Mononuclear cell (primary cell): ENCODE measurements around the gene HAPLN2. TPM values are rescaled to one million over a fixed set of nuclear protein-coding genes. Genes with fewer than 3 reads are reported as not detected.

Experiments
- H3K27me3 ChIP-seq: 2 replicates; pipeline ENCODE4 v1.6.0; 2011; ENCODE audit warnings: low read length, control low read depth; ENCODE audit not compliant: insufficient read depth
- H3K4me1 ChIP-seq: 2 replicates; pipeline ENCODE4 v1.5.1; 2011; ENCODE audit warnings: mild to moderate bottlenecking, low read length, control low read depth; ENCODE audit not compliant: insufficient read depth
- H3K4me3 ChIP-seq: 2 replicates; pipeline ENCODE4 v1.5.1; 2011; ENCODE audit warnings: mild to moderate bottlenecking, low read length, moderate library complexity
- H3K9me3 ChIP-seq: 2 replicates; pipeline ENCODE4 v1.5.1; 2011; ENCODE audit warnings: low read depth, mild to moderate bottlenecking, control low read depth, low read length
- total RNA-seq: library from RNA; depleted of rRNA; stranded (reverse); fragments of >200 nt; gene quantifications from one replicate; pipeline ENCODE4 v1.2.3, GENCODE V29; 2012

Gene HAPLN2
- total RNA-seq, 1 donor, result 0.21 TPM

- Histone ChIP-seq H3K27me3 (peaks cover 89% of the 10 kb centered on the region), H3K9me3 (no peaks in the 10 kb centered on the region), H3K4me3 (no peak overlapping the region), H3K4me1 (peaks cover 20% of the 10 kb centered on the region)
Measured at GRCh38 chr1:156643049-156643777, 24.0 kb downstream of the HAPLN2 start.

GRCh38 chr1:156643778-156644092 is 24.5 kb downstream of the HAPLN2 start:
- H3K4me3 ChIP-seq, result no peak overlapping the region
- peaks cover 20% of the 10 kb centered on the region for H3K4me1 ChIP-seq
- peaks cover 86% of the 10 kb centered on the region for H3K27me3 ChIP-seq
- H3K9me3 ChIP-seq, result no peaks in the 10 kb centered on the region

DNA sequence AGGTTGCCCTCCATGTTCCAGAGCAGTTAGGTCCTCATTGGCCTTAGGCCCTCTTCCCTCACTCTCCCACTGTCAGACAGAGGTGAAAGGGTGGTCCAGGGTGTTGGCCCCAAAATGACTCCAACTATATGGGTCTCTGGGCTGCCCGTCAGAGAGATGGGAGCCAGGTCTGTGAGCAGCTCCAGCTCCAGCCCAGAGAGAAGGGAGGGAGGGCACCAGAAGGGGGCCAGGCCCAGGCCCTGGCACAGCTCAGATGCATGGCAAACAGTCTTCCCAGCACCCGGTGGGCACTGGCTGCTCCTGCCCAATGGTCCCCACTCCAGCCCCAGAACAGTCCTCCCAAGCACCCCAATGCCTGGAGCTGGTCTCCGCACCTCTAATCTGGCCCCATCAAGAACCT is 24.9 kb downstream of the HAPLN2 start:
- Histone ChIP-seq H3K9me3 (no peaks in the 10 kb centered on the region), H3K4me3 (no peak overlapping the region), H3K27me3 (peaks cover 84% of the 10 kb centered on the region), H3K4me1 (peaks cover 20% of the 10 kb centered on the region)

GRCh38 chr1:156644640-156645039 is 25.4 kb downstream of the HAPLN2 start:
- H3K9me3 ChIP-seq, result no peaks in the 10 kb centered on the region
- peaks cover 84% of the 10 kb centered on the region for H3K27me3 ChIP-seq
- H3K4me1 ChIP-seq, result peaks cover 20% of the 10 kb centered on the region
- no peak overlapping the region for H3K4me3 ChIP-seq

DNA sequence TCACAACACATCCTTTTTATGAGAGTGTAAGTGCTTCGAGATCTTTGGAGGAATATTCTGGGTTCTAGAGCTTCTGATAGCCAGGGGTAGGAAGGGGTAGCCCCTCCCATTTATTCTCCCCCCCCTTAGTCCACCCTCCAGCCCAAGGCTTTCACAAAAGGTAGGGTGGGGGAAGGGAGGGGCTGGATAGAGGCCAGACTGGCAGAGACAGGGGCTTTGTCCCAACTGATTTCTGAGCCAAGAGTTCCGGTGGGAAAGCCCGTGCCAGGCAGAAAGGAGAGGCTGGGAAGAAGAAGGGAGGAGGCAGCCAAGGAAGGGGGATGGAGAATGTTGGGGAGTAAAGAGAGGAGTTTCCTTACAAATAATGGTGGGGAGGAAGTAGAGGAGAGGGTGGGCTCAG is 25.8 kb downstream of the HAPLN2 start:
- Histone ChIP-seq H3K27me3 (peaks cover 83% of the 10 kb centered on the region), H3K4me1 (peaks cover 20% of the 10 kb centered on the region), H3K4me3 (no peak overlapping the region), H3K9me3 (no peaks in the 10 kb centered on the region)

DNA sequence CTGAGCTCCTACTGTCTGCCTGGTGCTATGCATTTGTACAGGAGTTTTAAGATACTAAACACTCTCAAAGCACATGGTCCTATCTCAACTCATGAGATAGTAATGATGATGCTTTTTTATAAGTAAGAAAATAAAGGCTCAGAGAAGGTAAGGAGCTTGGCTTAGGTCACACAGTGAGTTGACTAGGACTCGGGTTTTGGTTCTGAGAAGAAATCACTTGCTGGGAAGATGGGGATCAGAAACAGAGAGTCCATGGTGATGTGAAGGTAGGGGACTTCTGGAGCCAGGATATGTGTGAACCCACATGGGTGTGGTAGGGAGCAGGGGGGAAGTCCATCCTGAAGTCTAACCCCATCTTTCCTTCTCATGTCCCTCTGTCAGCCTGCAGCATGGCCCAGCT is 26.5 kb downstream of the HAPLN2 start:
- Histone ChIP-seq H3K4me3 (no peak overlapping the region), H3K9me3 (no peaks in the 10 kb centered on the region), H3K27me3 (peaks cover 78% of the 10 kb centered on the region), H3K4me1 (peaks cover 20% of the 10 kb centered on the region)

- H3K27me3 ChIP-seq, result peaks cover 71% of the 10 kb centered on the region
Measured at GRCh38 chr1:156646738-156647211, 27.6 kb downstream of the HAPLN2 start.

DNA sequence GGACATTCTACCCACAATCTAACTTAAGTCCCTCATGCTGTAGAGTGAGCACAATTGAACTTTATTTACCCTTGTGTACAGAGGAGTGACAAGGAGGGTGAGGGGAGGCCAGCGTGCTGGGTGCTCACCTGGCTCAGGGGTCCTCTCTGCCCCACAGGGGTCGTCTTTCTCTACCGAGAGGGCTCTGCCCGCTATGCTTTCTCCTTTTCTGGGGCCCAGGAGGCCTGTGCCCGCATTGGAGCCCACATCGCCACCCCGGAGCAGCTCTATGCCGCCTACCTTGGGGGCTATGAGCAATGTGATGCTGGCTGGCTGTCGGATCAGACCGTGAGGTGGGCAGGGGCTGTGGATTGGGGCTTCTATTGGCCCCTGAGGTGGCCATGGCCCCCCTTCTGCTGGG is 28.1 kb downstream of the HAPLN2 start:
- Histone ChIP-seq H3K4me1 (peaks cover 11% of the 10 kb centered on the region), H3K27me3 (peaks cover 70% of the 10 kb centered on the region), H3K4me3 (no peak overlapping the region), H3K9me3 (no peaks in the 10 kb centered on the region)

More at GRCh38 chr1:156646738-156647211, 27.6 kb downstream of the HAPLN2 start:
- peaks cover 14% of the 10 kb centered on the region for H3K4me1 ChIP-seq
- no peaks in the 10 kb centered on the region for H3K9me3 ChIP-seq
- H3K4me3 ChIP-seq, result no peak overlapping the region

DNA sequence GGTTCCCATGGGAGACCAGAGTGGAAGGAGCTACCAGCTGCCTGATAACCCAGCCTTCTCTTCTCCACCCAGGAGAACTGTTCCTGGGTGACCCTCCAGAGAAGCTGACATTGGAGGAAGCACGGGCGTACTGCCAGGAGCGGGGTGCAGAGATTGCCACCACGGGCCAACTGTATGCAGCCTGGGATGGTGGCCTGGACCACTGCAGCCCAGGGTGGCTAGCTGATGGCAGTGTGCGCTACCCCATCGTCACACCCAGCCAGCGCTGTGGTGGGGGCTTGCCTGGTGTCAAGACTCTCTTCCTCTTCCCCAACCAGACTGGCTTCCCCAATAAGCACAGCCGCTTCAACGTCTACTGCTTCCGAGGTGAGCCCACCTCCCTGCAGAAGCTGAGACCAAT is 29.3 kb downstream of the HAPLN2 start:
- no peak overlapping the region for H3K4me3 ChIP-seq
- no peaks in the 10 kb centered on the region for H3K9me3 ChIP-seq
- H3K4me1 ChIP-seq, result peaks cover 6% of the 10 kb centered on the region
- peaks cover 62% of the 10 kb centered on the region for H3K27me3 ChIP-seq

GRCh38 chr1:156648951-156649350 is 29.7 kb downstream of the HAPLN2 start:
- Histone ChIP-seq H3K27me3 (peaks cover 60% of the 10 kb centered on the region), H3K4me1 (peaks cover 1% of the 10 kb centered on the region), H3K4me3 (no peak overlapping the region), H3K9me3 (no peaks in the 10 kb centered on the region)

- H3K9me3 ChIP-seq, result no peaks in the 10 kb centered on the region
- peaks cover 63% of the 10 kb centered on the region for H3K27me3 ChIP-seq
- H3K4me1 ChIP-seq, result peaks cover 10% of the 10 kb centered on the region
- H3K4me3 ChIP-seq, result no peak overlapping the region
Measured at GRCh38 chr1:156652131-156652991, 33.1 kb downstream of the HAPLN2 start.

DNA sequence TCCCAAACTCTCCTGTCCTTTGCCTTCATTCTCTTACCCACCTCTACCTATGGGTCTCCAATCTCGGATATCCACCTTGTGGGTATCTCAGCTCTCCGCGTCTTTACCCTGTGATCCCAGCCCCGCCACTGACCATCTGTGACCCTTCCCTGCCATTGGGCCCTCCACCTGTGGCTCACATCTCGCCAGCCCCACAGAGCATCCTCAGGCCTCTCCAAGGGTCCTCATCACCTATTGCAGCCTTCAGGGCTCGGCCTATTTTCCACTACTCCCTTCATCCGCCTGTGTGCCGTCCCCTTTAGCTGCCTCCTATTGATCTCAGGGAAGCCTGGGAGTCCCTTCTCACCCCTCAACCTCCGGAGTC is 33.8 kb downstream of the HAPLN2 start:
- Histone ChIP-seq H3K4me3 (no peak overlapping the region), H3K4me1 (peaks cover 16% of the 10 kb centered on the region), H3K27me3 (peaks cover 60% of the 10 kb centered on the region), H3K9me3 (no peaks in the 10 kb centered on the region)

- Histone ChIP-seq H3K27me3 (peaks cover 49% of the 10 kb centered on the region), H3K4me1 (peaks cover 28% of the 10 kb centered on the region), H3K9me3 (no peaks in the 10 kb centered on the region), H3K4me3 (no peak overlapping the region)
Measured at GRCh38 chr1:156654700-156655099, 35.5 kb downstream of the HAPLN2 start.

DNA sequence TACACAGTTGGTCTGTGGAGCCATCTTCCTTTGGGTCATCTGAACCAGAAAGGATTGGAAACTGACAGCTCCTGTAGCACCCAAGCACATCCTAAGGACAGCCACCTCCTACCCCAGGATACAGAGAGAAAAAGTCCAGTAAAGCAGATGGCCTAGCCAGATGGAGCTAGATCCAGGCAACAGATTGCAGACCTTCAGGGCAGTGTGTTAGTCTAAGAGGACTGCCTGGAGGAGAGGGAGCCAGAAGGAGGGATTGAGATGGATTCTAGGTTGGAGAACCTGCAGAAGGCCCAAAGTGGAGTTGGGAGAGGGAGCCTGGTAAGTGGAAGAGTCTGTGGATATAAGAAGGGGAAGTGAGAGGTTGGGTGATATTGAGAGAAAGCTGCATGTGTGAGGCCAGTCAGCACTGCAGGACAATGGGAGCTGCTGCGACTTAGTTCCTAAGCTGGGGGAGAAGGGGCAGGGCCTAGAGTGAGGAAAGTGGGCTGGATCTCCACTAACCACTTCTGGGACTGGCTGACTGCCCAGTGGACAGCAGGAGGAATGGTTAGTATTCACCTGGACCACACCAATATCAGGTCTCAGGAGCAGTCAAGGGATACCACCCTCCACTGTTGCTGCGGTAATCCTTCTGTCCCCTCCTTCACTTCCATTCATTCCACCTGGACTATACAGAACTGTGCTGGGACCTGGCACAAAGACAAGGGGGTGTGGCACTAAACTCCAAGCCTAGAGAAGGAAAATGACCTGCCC is 36.1 kb downstream of the HAPLN2 start:
- H3K4me3 ChIP-seq, result no peak overlapping the region
- H3K9me3 ChIP-seq, result no peaks in the 10 kb centered on the region
- peaks cover 47% of the 10 kb centered on the region for H3K27me3 ChIP-seq
- H3K4me1 ChIP-seq, result peaks cover 33% of the 10 kb centered on the region

- peaks cover 47% of the 10 kb centered on the region for H3K27me3 ChIP-seq
- H3K4me1 ChIP-seq, result peaks cover 40% of the 10 kb centered on the region
- H3K9me3 ChIP-seq, result no peaks in the 10 kb centered on the region
- no peak overlapping the region for H3K4me3 ChIP-seq
Measured at GRCh38 chr1:156655904-156656516, 36.8 kb downstream of the HAPLN2 start.
